ENCODE measurements around the gene ATF3.
A peak's percentile ranks its signal among the peaks of the same experiment; 100 is the strongest.
"Not testable (repeated sequence)": the region's sequence is repeated elsewhere in the genome, so short reads cannot be mapped to it uniquely, and the experiment has no call there.

The ATF3 gene

GRCh38 chr1:212628046-212628445, 19.5 kb downstream of the ATF3 start:
- no peak for DNase-seq (ENCODE audit: low read depth in 2 of 2)

GRCh38 chr1:212628813-212629415, 20.4 kb downstream of the ATF3 start:
- no peak for DNase-seq (ENCODE audit: low read depth in 2 of 2)

GRCh38 chr1:212629450-212630157, 21.0 kb downstream of the ATF3 start:
- DNase-seq (ENCODE audit: low read depth in 2 of 2): no peak

- DNase-seq (ENCODE audit: low read depth in 2 of 2): peak; percentile 48 to 55
Measured at GRCh38 chr1:212630158-212630900, 21.8 kb downstream of the ATF3 start.

- no peak for DNase-seq (ENCODE audit: low read depth in 2 of 2)
Measured at GRCh38 chr1:212633161-212633560, 24.6 kb downstream of the ATF3 start.

GRCh38 chr1:212634252-212634651, 25.7 kb downstream of the ATF3 start:
- no peak for DNase-seq (ENCODE audit: low read depth in 2 of 2)

- no peak for DNase-seq (ENCODE audit: low read depth in 2 of 2)
Measured at GRCh38 chr1:212635141-212635631, 26.6 kb downstream of the ATF3 start.

GRCh38 chr1:212637902-212638301, 29.3 kb downstream of the ATF3 start:
- no peak for DNase-seq (ENCODE audit: low read depth in 2 of 2)

- no peak for DNase-seq (ENCODE audit: low read depth in 2 of 2)
Measured at GRCh38 chr1:212638492-212639151, 30.1 kb downstream of the ATF3 start.

- DNase-seq (ENCODE audit: low read depth in 2 of 2): not testable (repeated sequence)
Measured at GRCh38 chr1:212639524-212639923, 31.0 kb downstream of the ATF3 start.

GRCh38 chr1:212640223-212640878, 31.8 kb downstream of the ATF3 start:
- no peak for DNase-seq (ENCODE audit: low read depth in 2 of 2)

GRCh38 chr1:212641956-212642355, 33.4 kb downstream of the ATF3 start:
- no peak for DNase-seq (ENCODE audit: low read depth in 2 of 2)

GRCh38 chr1:212643877-212644276, 35.3 kb downstream of the ATF3 start:
- DNase-seq (ENCODE audit: low read depth in 2 of 2): no peak

- DNase-seq (ENCODE audit: low read depth in 2 of 2): no peak
Measured at GRCh38 chr1:212644866-212645545, 36.4 kb downstream of the ATF3 start.

- DNase-seq (ENCODE audit: low read depth in 2 of 2): no peak
Measured at GRCh38 chr1:212645546-212646543, 37.3 kb downstream of the ATF3 start.

GRCh38 chr1:212646588-212646987, 38.0 kb downstream of the ATF3 start:
- no peak for DNase-seq (ENCODE audit: low read depth in 2 of 2)

- DNase-seq (ENCODE audit: low read depth in 2 of 2): no peak
Measured at GRCh38 chr1:212647004-212647403, 38.4 kb downstream of the ATF3 start.

GRCh38 chr1:212648431-212648830, 39.9 kb downstream of the ATF3 start:
- DNase-seq (ENCODE audit: low read depth in 2 of 2): no peak

- no peak for DNase-seq (ENCODE audit: low read depth in 2 of 2)
Measured at GRCh38 chr1:212649020-212649419, 40.5 kb downstream of the ATF3 start.

- no peak for DNase-seq (ENCODE audit: low read depth in 2 of 2)
Measured at GRCh38 chr1:212650228-212650627, 41.7 kb downstream of the ATF3 start.
